Mammary epithelial cell (primary cell): ENCODE results near the gene AP5B1.

Source experiments
- EZH2 ChIP-seq: IDR thresholded peaks from 2 replicates; pipeline ENCODE4 v1.6.1; 2012; ENCODE audit warnings: low read length, inconsistent platforms, borderline replicate concordance
- TF ChIP-seq, protein P1 (sequence below), 2 donors: IDR thresholded peaks in 1 of 2; conservative IDR thresholded peaks in 1 of 2; 2 replicates each; pipeline ENCODE4 v1.5.1; 2011 to 2012; ENCODE audit warnings: inconsistent platforms in 2 of 2, low read length in 2 of 2, mild to moderate bottlenecking in 2 of 2, control low read depth in 1 of 2, low read depth in 1 of 2; ENCODE audit not compliant: insufficient read depth in 1 of 2; ENCODE audit errors: extremely low read depth in 1 of 2

DNA sequence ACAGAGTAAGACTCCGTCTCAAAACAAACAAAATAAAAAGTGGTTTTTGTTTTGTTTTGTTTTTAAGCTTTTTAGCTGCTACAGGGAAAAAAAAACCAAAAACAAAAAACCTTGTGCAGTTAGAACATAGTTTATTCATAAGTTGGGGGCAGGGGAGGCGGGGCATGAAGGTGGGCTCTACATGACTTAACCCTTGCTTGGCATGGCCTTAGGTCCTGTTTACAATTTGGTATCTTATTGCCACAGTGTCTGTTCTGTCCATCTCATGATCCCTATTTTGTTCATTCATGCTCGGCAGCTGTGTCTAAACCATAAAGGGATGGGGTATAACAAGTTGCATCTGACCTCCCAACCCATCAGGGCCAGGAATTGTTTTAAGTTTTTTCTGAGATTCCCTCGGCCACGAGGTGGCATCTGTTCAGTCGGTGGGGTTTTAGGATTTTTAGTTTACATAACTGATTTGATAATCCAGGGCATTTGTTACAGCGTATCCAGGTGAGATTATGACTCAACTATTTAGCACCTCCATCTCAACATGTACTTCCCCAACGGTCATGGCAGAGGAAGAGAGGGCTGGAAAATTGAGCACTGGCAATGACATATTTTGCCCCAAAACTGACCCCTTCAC lies 6.9 kb downstream of the AP5B1 start:
- TF ChIP-seq, protein P1, sequence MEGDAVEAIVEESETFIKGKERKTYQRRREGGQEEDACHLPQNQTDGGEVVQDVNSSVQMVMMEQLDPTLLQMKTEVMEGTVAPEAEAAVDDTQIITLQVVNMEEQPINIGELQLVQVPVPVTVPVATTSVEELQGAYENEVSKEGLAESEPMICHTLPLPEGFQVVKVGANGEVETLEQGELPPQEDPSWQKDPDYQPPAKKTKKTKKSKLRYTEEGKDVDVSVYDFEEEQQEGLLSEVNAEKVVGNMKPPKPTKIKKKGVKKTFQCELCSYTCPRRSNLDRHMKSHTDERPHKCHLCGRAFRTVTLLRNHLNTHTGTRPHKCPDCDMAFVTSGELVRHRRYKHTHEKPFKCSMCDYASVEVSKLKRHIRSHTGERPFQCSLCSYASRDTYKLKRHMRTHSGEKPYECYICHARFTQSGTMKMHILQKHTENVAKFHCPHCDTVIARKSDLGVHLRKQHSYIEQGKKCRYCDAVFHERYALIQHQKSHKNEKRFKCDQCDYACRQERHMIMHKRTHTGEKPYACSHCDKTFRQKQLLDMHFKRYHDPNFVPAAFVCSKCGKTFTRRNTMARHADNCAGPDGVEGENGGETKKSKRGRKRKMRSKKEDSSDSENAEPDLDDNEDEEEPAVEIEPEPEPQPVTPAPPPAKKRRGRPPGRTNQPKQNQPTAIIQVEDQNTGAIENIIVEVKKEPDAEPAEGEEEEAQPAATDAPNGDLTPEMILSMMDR (conservative IDR thresholded peaks at IDR 0.05 in 1 of 2, IDR thresholded peaks at IDR 0.05 in 1 of 2; ENCODE audit: extremely low read depth in 1 of 2, insufficient read depth in 1 of 2, low read depth in 1 of 2, low read length in 2 of 2): peak; percentile 19 to 37
- no peak for TF ChIP-seq EZH2
